KG1 (cell line): Measurements from ENCODE around the gene GFOD1.

Source experiments
- DNase-seq: peaks from one replicate; lab custom pipeline; 2025; lab: John Stamatoyannopoulos, UW

Gene GFOD1

GRCh38 chr6:13315896-13316295 lies 171.5 kb downstream of the GFOD1 start:
- DNase-seq, result no peak

GRCh38 chr6:13314806-13315205 lies 172.6 kb downstream of the GFOD1 start:
- no peak for DNase-seq

GRCh38 chr6:13311155-13311554 lies 176.2 kb downstream of the GFOD1 start:
- DNase-seq, result no peak

- no peak for DNase-seq
Measured at GRCh38 chr6:13308332-13308731, 179.1 kb downstream of the GFOD1 start.
